GM19455 (cell line): ENCODE results near the gene CFAP65.

Source experiments
- ATAC-seq: cut with Tn5 transposase; IDR thresholded peaks from one replicate; pipeline ENCODE4 v1.9.1; 2021; ENCODE audit not compliant: unreplicated experiment

The CFAP65 gene

DNA sequence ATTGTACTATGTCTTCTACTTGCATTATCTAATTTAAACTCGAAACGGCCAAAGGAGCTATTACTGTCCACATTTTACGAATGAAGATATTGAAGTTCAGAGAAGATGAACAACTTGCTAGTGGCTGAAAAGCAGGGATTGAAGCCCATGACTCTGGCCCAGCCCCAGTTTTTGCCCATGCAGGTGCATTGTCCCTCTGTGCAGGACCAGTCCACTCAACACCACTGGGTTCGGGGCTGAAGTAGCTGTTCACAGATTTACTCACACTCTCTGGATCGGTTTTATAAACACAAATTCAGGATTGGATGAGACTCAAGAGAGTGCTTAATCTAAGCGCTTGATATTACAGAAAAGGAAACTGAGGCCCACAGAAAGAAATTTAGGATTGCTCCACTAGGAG, 20.8 kb upstream of the CFAP65 start:
- ATAC-seq = no peak

- ATAC-seq = no peak
Measured at GRCh38 chr2:219060821-219061791, 19.8 kb upstream of the CFAP65 start, which contains the start of gene IHH. Gene IHH, minus strand, starts transcription at chr2:219060921. Its CDS starts 454 bp downstream, at chr2:219060467.

GRCh38 chr2:219059725-219060682, 18.7 kb upstream of the CFAP65 start:
- no peak for ATAC-seq

DNA sequence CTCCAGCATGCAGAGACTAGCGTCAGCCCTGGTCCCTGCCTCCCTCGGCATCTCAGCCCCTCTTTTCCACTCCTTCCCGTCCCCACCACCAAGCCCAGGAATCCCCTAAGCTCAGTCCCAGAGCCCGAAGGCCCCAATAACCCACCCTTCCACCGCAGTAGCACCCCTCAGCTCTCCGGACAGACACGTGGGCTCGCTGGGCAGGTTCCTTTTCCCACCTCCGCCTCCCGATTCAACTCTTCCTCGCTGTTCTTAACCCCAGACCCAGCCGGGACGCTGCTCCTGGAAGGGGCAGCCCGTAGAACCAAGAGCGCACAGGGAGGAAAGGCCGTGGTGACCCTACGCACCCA, 18.0 kb upstream of the CFAP65 start:
- ATAC-seq = no peak

- no peak for ATAC-seq
Measured at GRCh38 chr2:219058541-219059374, 17.4 kb upstream of the CFAP65 start.

GRCh38 chr2:219057709-219058540, 16.6 kb upstream of the CFAP65 start:
- peak; percentile 92 for ATAC-seq

GRCh38 chr2:219056896-219057708, 15.8 kb upstream of the CFAP65 start:
- no peak for ATAC-seq

DNA sequence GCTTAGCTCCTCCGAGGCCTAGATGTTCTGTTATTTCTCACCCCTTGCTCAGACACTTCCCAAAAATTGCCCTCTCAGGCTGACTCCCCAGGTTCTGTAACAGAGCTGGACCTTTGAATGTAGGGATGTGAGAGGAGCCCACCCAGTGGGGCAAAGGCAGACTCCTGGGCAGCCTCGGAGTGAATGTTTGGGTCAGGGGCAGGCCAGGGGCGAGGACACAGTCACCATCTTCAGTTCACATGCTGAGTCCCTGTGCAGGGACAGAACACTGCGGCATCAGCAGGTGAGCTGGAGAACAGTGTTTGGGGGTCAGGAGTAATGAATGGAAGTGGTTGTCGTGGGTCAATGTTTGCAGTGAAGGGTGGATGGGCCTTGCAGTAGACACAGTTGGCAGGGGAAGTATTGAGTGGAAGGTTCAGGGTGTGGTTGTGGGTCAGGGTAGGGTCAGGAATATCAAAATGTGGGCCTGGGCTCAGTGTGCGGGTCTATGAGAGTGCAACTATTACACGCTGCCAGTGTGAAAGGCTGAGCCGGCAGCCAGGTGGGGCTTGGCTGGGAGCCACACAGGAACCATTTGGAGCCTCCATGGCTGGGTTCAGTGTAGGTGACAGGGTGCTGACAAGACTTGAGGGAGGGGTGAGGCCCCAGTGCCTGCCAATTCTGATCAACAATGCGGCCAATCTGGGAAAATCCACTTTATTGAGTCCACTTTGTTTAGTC, 15.0 kb upstream of the CFAP65 start:
- no peak for ATAC-seq

- ATAC-seq = no peak
Measured at GRCh38 chr2:219054956-219055903, 13.9 kb upstream of the CFAP65 start.

- no peak for ATAC-seq
Measured at GRCh38 chr2:219049282-219049681, 8.0 kb upstream of the CFAP65 start.

- ATAC-seq = no peak
Measured at GRCh38 chr2:219045937-219046550, 4.7 kb upstream of the CFAP65 start.

- no peak for ATAC-seq
Measured at GRCh38 chr2:219042750-219043149, 1.4 kb upstream of the CFAP65 start.

- no peak for ATAC-seq
Measured at GRCh38 chr2:219042157-219042556, 841 bp upstream of the CFAP65 start.

GRCh38 chr2:219038600-219038999, 2.7 kb downstream of the CFAP65 start:
- no peak for ATAC-seq

DNA sequence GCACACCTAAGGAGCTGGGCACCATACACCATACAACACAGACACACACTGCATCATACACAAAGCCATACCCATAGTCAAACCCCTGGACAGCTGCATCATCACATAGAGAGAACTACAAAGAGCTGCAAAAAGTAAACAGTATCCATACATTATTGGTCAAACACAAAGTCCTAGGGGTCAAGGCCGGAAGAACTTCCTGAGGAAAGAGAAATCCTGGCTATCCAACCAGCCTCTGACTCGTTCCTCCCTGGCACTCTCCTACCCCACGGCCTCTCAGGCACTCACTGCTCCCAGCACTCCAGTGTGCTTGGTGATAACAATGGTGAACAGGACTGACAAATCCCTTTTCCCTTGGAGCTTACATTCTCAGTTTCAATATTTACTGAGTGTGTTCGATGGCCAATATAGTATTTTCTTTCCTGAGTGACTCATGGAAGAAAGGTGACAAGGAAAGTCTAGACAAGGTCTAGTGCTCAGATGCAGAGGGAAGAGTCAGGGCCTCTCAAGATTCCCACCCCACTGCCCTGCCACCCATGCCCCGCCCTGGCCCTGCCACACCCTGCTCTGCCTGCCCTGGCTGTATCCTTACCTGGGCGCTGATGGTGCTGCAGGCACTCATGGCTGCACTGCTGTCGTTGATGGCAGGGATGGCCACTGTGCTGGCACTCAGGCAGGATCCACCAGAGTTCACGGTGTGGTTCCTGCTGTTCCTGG, 3.4 kb downstream of the CFAP65 start:
- no peak for ATAC-seq

GRCh38 chr2:219035942-219036341, 5.4 kb downstream of the CFAP65 start:
- no peak for ATAC-seq
